Sigmoid colon (tissue), 7 donors: ENCODE measurements around the gene FDX1. TPM values are rescaled to one million over a fixed set of nuclear protein-coding genes. Genes with fewer than 3 reads are reported as not detected.

Experiments used
- DNase-seq: peaks from one replicate; pipeline ENCODE4 v3.0.0-alpha.2; 2019
- H3K27ac ChIP-seq, 4 donors: fragments of 200-600 bp; sonication (generic); one replicate each; pipeline ENCODE4 v1.5.1; 2016 to 2019; ENCODE audit warnings: mild to moderate bottlenecking in 1 of 4
- H3K27me3 ChIP-seq, 3 donors: fragments of 200-600 bp; sonication (generic); one replicate each; pipeline ENCODE4 v1.5.1; 2019; ENCODE audit warnings: mild to moderate bottlenecking in 1 of 3
- H3K36me3 ChIP-seq, 4 donors: fragments of 200-600 bp; sonication (generic); one replicate each; pipeline ENCODE4 v1.5.1; 2016 to 2019
- H3K4me1 ChIP-seq, 4 donors: fragments of 200-600 bp; sonication (generic); one replicate each; pipeline ENCODE4 v1.5.1; 2017 to 2019
- H3K4me3 ChIP-seq, 4 donors: fragments of 200-600 bp; sonication (generic); one replicate each; pipeline ENCODE4 v1.5.1; 2017 to 2019; ENCODE audit warnings: mild to moderate bottlenecking in 2 of 4, moderate library complexity in 1 of 4
- H3K9me3 ChIP-seq, 4 donors: fragments of 200-600 bp in 3 of 4; sonication (generic) in 3 of 4; one replicate each; pipeline versions ENCODE4 v1.5.1 to v1.6.1; 2013 to 2019
- EP300 ChIP-seq, 4 donors: sonication (generic); formaldehyde crosslinking; IDR thresholded peaks; one replicate each; pipeline ENCODE4 v1.6.1; 2017; ENCODE audit warnings: antibody characterized with exemption in 4 of 4
- POLR2A ChIP-seq, 2 donors: fragments of 450-650 bp; IDR thresholded peaks; one replicate each; pipeline ENCODE4 v1.6.1; 2016; ENCODE audit warnings: antibody characterized with exemption in 2 of 2, mild to moderate bottlenecking in 2 of 2, moderate library complexity in 2 of 2
- POLR2AphosphoS5 ChIP-seq, 4 donors: sonication (generic); formaldehyde crosslinking; IDR thresholded peaks; one replicate each; pipeline ENCODE4 v1.6.1; 2017; ENCODE audit warnings: antibody characterized with exemption in 4 of 4
- WGBS, 2 donors: extraction: QIAGEN DNeasy Blood & Tissue Kit; methylation state at CpG; one replicate each; pipeline ENCODE4 v1.1.7; 2013; 5-methylcytosine and 5-hydroxymethylcytosine counted together
- intact Hi-C: fragments of 100-400 bp; cut with DNase I; formaldehyde crosslinking; loops from one replicate; pipeline ENCODE4 v1.15.1; 2023
- polyA plus RNA-seq, 3 donors: library from polyadenylated mRNA; stranded (reverse); fragments of 200-250 nt; gene quantifications; one replicate each; pipeline ENCODE4 v1.2.3, GENCODE V29; 2013
- total RNA-seq, 4 donors: library from RNA; depleted of rRNA; stranded (reverse); fragments of >200 nt; gene quantifications; one replicate each; pipeline ENCODE4 v1.1.0, GENCODE V29; 2016
- TF ChIP-seq, protein P1 (sequence below), 4 experiments: fragments of 450-650 bp in 3 of 4; fragments of 200-600 bp in 1 of 4; IDR thresholded peaks; one replicate each; pipeline ENCODE4 v1.5.1; 2016 to 2019; ENCODE audit warnings: antibody characterized with exemption in 4 of 4, mild to moderate bottlenecking in 3 of 4, moderate library complexity in 2 of 4
- donor health status: healthy with polysubstance abuse.
- donor health status: Bipolar disorder and iron deficiency.
- donor health status: healthy.

FDX1 gene
- total and polyA plus RNA-seq, 7 donors = 10.5 to 33.1 (median 13.8) TPM

DNA sequence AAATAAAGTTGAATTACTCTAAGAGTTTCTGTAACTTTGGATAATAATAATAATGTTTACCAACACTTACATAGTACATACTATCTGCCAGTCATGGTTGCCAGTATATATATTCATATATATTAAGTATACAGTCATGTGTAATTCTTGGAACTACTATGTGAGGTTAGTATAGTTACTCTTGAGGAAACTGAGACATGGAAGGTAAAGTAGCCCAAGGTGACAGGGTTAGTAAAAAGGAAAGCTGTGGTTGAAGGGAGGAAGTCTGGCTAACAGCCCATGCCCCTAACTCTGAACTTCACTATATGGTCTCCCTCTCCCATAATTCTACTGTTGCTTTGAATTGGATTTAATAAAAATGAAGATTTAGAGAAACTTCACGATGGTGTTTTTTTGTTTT, 24.9 kb downstream of the FDX1 start:
- H3K27ac ChIP-seq = no peak overlapping the region
- no peak for TF ChIP-seq POLR2A (IDR thresholded peaks at IDR 0.05)
- TF ChIP-seq EP300 (IDR thresholded peaks at IDR 0.05) = no peak
- no peak for TF ChIP-seq POLR2AphosphoS5 (IDR thresholded peaks at IDR 0.05)
- TF ChIP-seq, protein P1, sequence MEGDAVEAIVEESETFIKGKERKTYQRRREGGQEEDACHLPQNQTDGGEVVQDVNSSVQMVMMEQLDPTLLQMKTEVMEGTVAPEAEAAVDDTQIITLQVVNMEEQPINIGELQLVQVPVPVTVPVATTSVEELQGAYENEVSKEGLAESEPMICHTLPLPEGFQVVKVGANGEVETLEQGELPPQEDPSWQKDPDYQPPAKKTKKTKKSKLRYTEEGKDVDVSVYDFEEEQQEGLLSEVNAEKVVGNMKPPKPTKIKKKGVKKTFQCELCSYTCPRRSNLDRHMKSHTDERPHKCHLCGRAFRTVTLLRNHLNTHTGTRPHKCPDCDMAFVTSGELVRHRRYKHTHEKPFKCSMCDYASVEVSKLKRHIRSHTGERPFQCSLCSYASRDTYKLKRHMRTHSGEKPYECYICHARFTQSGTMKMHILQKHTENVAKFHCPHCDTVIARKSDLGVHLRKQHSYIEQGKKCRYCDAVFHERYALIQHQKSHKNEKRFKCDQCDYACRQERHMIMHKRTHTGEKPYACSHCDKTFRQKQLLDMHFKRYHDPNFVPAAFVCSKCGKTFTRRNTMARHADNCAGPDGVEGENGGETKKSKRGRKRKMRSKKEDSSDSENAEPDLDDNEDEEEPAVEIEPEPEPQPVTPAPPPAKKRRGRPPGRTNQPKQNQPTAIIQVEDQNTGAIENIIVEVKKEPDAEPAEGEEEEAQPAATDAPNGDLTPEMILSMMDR (IDR thresholded peaks at IDR 0.05) = no peak
- H3K27me3 ChIP-seq = no peaks in the 10 kb centered on the region
- H3K4me1 ChIP-seq = peaks cover 0 to 10% (median 0%) of the 10 kb centered on the region in 4 donors
- no peak for DNase-seq
- 37 to 96% methylated on average over 1 of the region's 1 CpG for WGBS, 2 donors
- H3K36me3 ChIP-seq = no peaks in the 10 kb centered on the region
- no peak overlapping the region for H3K4me3 ChIP-seq
- no peaks in the 10 kb centered on the region for H3K9me3 ChIP-seq
- intact Hi-C loops = no loop called here

DNA sequence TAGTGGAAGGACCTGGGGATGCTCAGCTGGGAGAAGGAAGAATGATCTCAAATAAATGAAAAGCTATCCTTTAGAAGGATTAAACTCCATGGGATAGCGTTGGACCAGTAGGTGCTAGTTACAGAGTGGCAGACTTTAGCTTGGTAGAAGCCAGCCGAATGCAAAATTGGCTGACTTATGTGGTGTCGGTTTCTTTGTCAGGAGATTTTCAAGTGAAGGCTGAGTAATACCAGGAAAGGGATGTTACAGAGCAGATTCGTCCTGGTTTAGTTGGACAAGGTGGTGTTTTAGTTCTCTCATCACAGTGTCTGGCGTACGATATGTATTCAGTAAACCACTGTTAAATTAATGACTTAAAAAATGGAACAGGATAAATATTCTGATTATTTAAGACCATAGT, 26.0 kb downstream of the FDX1 start:
- Histone ChIP-seq H3K27me3 (no peaks in the 10 kb centered on the region), H3K27ac (no peak overlapping the region), H3K9me3 (no peaks in the 10 kb centered on the region), H3K36me3 (no peaks in the 10 kb centered on the region), H3K4me1 (peaks cover 0 to 6% (median 0%) of the 10 kb centered on the region in 4 donors), H3K4me3 (no peak overlapping the region)
- TF ChIP-seq POLR2A (IDR thresholded peaks at IDR 0.05) (no peak), POLR2AphosphoS5 (IDR thresholded peaks at IDR 0.05) (no peak), EP300 (IDR thresholded peaks at IDR 0.05) (no peak)
- TF ChIP-seq, protein P1 (IDR thresholded peaks at IDR 0.05) = no peak
- DNase-seq = no peak
- 86 to 89% methylated on average over 6 of the region's 6 CpGs for WGBS, 2 donors
- intact Hi-C loops = no loop called here

DNA sequence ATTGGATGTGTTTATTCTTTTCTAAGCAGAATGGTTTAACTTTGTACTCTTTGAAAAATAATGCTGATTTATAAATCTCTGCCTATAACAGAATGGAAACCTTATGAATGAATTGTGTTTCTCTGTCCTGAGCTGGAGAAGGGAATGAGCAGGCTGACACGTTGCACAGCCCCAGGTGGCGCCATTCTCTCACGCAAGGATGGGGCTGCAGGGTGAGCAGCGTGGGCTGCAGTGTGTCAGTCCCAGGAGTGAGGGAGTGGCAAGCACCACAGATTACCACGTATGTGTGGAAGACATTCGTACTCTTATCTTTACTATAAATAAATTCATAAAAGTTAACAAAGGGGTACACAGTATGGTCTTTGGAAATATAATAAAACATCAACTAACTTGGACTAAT, 33.4 kb downstream of the FDX1 start:
- no peak overlapping the region for H3K27ac ChIP-seq
- no peak overlapping the region for H3K4me3 ChIP-seq
- no peaks in the 10 kb centered on the region for H3K36me3 ChIP-seq
- intact Hi-C loops = no loop called here
- TF ChIP-seq POLR2A (IDR thresholded peaks at IDR 0.05) = no peak
- no peak for TF ChIP-seq EP300 (IDR thresholded peaks at IDR 0.05)
- TF ChIP-seq POLR2AphosphoS5 (IDR thresholded peaks at IDR 0.05) = no peak
- TF ChIP-seq, protein P1 (IDR thresholded peaks at IDR 0.05) = peak in 3 of 4 experiments; percentile 14 to 28 (median 14)
- no peaks in the 10 kb centered on the region for H3K27me3 ChIP-seq
- H3K4me1 ChIP-seq = no peaks in the 10 kb centered on the region
- DNase-seq = no peak
- 21 to 50% methylated on average over 6 of the region's 6 CpGs for WGBS, 2 donors
- no peaks in the 10 kb centered on the region for H3K9me3 ChIP-seq

DNA sequence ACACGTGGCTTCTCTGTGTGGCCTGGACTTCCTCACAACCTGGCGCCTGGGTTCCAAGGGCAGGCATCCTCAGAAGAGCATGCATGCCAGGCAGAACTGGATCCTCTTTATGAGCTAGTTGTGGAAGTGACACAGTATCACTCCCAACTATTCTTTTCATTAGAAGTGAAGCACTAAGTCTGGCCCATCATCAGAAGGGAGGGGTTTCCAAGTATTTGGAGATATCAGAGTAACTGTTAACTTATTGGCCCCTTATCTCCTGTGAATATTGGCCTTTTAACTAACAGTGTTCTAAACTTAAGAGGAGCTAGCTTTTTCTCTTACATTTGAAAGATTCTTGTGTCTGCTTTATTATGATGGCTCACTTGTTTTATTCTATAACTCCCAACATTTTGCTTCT, 35.5 kb downstream of the FDX1 start:
- DNase-seq = no peak
- 92 to 95% methylated on average over 2 of the region's 2 CpGs for WGBS, 2 donors
- TF ChIP-seq, protein P1 (IDR thresholded peaks at IDR 0.05) = no peak
- TF ChIP-seq EP300 (IDR thresholded peaks at IDR 0.05) = no peak
- no peak for TF ChIP-seq POLR2A (IDR thresholded peaks at IDR 0.05)
- no peak for TF ChIP-seq POLR2AphosphoS5 (IDR thresholded peaks at IDR 0.05)

DNA sequence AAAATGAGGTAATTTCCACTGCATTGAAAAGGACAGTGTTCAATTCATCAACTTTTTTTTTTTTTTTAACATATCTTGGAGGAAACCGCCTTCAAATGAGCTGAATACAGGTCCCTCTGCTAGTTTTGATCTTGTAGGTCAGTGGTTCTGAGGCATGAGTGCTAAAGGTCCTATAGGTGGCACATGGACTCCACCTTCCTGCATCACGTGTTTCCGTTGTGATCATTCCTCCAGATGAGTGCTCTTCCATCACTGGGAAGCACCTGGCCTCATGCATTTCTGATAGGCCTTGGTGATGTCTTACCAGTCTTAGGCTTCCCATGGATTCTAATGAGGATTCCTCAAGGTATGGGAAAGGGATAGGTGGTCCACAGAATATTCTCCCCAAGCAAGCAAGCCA, 37.8 kb downstream of the FDX1 start:
- no peaks in the 10 kb centered on the region for H3K36me3 ChIP-seq
- H3K4me3 ChIP-seq = no peak overlapping the region
- DNase-seq = no peak
- no peaks in the 10 kb centered on the region for H3K9me3 ChIP-seq
- H3K4me1 ChIP-seq = no peaks in the 10 kb centered on the region
- 91 to 97% methylated on average over 3 of the region's 3 CpGs for WGBS, 2 donors
- TF ChIP-seq EP300 (IDR thresholded peaks at IDR 0.05) = no peak
- no peak for TF ChIP-seq POLR2AphosphoS5 (IDR thresholded peaks at IDR 0.05)
- TF ChIP-seq, protein P1 (IDR thresholded peaks at IDR 0.05) = no peak
- TF ChIP-seq POLR2A (IDR thresholded peaks at IDR 0.05) = no peak
- no peak overlapping the region for H3K27ac ChIP-seq
- no peaks in the 10 kb centered on the region for H3K27me3 ChIP-seq
- intact Hi-C loops = no loop called here

More for the DNA sequence above, 35.5 kb downstream of the FDX1 start:
- Histone ChIP-seq H3K36me3 (no peaks in the 10 kb centered on the region), H3K9me3 (no peaks in the 10 kb centered on the region), H3K4me1 (no peaks in the 10 kb centered on the region), H3K27me3 (no peaks in the 10 kb centered on the region), H3K27ac (no peak overlapping the region), H3K4me3 (no peak overlapping the region)
- intact Hi-C loops = no loop called here
